COLO829 (cell line): ENCODE data around the gene EHBP1L1.
"Not testable (repeated sequence)": the region's sequence is repeated elsewhere in the genome, so short reads cannot be mapped to it uniquely, and the experiment has no call there.

Source experiments
- DNase-seq: peaks from one replicate; pipeline ENCODE4 v3.0.0; 2012; ENCODE audit warnings: low spot score

The EHBP1L1 gene

GRCh38 chr11:65636108-65637031 is 60.5 kb downstream of the EHBP1L1 start:
- no peak for DNase-seq

- no peak for DNase-seq
These were observed 61.2 kb downstream of the EHBP1L1 start for GRCh38 chr11:65637032-65637557.

GRCh38 chr11:65637794-65638419 is 62.1 kb downstream of the EHBP1L1 start, which contains the start of gene SIPA1:
Gene SIPA1, plus strand, starts transcription at chr11:65638101. Its CDS starts 2,821 bp downstream, at chr11:65640922.
- peak; percentile 63 for DNase-seq

- not testable (repeated sequence) for DNase-seq
These were observed 63.4 kb downstream of the EHBP1L1 start for GRCh38 chr11:65639228-65639597.

- DNase-seq = no peak
These were observed 64.0 kb downstream of the EHBP1L1 start for GRCh38 chr11:65639623-65640482.

GRCh38 chr11:65640483-65641296 is 64.8 kb downstream of the EHBP1L1 start:
- DNase-seq = no peak

- DNase-seq = no peak
These were observed 65.6 kb downstream of the EHBP1L1 start for GRCh38 chr11:65641297-65642013.
